Fibroblast of villous mesenchyme (primary cell): ENCODE results near the gene SESN1. TPM values are rescaled to one million over a fixed set of nuclear protein-coding genes. Genes with fewer than 3 reads are reported as not detected.

Experiments used
- DNase-seq: peaks from one replicate; pipeline ENCODE4 v3.0.0-alpha.2; 2010; ENCODE audit warnings: low read depth
- H3K4me3 ChIP-seq: 2 replicates; pipeline ENCODE4 v1.5.1; 2011; ENCODE audit warnings: low read depth, mild to moderate bottlenecking, low read length
- CTCF ChIP-seq: IDR thresholded peaks from 2 replicates; pipeline ENCODE4 v1.5.1; 2012; ENCODE audit warnings: low read depth, mild to moderate bottlenecking, low read length; ENCODE audit not compliant: insufficient read depth
- total RNA-seq: library from RNA; depleted of rRNA; stranded (reverse); fragments of >200 nt; gene quantifications from 2 replicates; pipeline ENCODE4 v1.2.3, GENCODE V29; 2012

Gene SESN1
- total RNA-seq, 1 donor: 29.4 TPM

GRCh38 chr6:109002882-109003281 lies 91.8 kb downstream of the SESN1 start:
- no peak for TF ChIP-seq CTCF
- no peak for DNase-seq
- no peak overlapping the region for H3K4me3 ChIP-seq

- H3K4me3 ChIP-seq: no peak overlapping the region
- DNase-seq: peak; percentile 69
- TF ChIP-seq CTCF: no peak
Observed at GRCh38 chr6:109002051-109002697, 92.5 kb downstream of the SESN1 start.

GRCh38 chr6:109001291-109001894 lies 93.3 kb downstream of the SESN1 start:
- DNase-seq: no peak
- no peak overlapping the region for H3K4me3 ChIP-seq
- no peak for TF ChIP-seq CTCF

GRCh38 chr6:109000289-109000688 lies 94.4 kb downstream of the SESN1 start:
- TF ChIP-seq CTCF: no peak
- peak; percentile 8 for DNase-seq
- no peak overlapping the region for H3K4me3 ChIP-seq

GRCh38 chr6:108999428-108999827 lies 95.2 kb downstream of the SESN1 start:
- no peak for DNase-seq
- TF ChIP-seq CTCF: no peak
- H3K4me3 ChIP-seq: no peak overlapping the region

- TF ChIP-seq CTCF: no peak
- no peak for DNase-seq
- no peak overlapping the region for H3K4me3 ChIP-seq
Observed at GRCh38 chr6:108998485-108998884, 96.2 kb downstream of the SESN1 start.
